Activated naive CD4-positive, alpha-beta T cell treated with anti-CD3 and anti-CD28 coated beads, Interleukin-2, amount 50 U/mL, for 72 hours (primary cell): ENCODE data around the gene MRPS23. TPM values are rescaled to one million over a fixed set of nuclear protein-coding genes. Genes with fewer than 3 reads are reported as not detected.

Experiments used
- ATAC-seq, 2 donors: fragments of 150-1000 bp; cut with Tn5 transposase; 2 replicates each; pipeline ENCODE4 v1.10.0; 2021; ENCODE audit warnings: mild to moderate bottlenecking in 2 of 2, moderate library complexity in 2 of 2
- DNase-seq, 2 donors: peaks; one replicate each; pipeline ENCODE4 v3.0.0; 2021 to 2022; ENCODE audit warnings: low spot score in 2 of 2
- H3K27ac Mint-ChIP-seq, 2 donors: one replicate each; pipeline ENCODE4 v1.8.0; 2022; ENCODE audit warnings: mild to moderate bottlenecking in 2 of 2, mixed read lengths in 2 of 2
- H3K36me3 Mint-ChIP-seq, 2 donors: one replicate each; pipeline ENCODE4 v1.8.0; 2022; ENCODE audit warnings: mixed read lengths in 2 of 2
- H3K9me3 Mint-ChIP-seq, 2 donors: one replicate each; pipeline ENCODE4 v1.8.0; 2022; ENCODE audit warnings: mixed read lengths in 2 of 2
- total RNA-seq, 2 donors: library from RNA; stranded (reverse); gene quantifications; one replicate each; pipeline ENCODE4 v1.2.3, GENCODE V29; 2022

Gene MRPS23
- total RNA-seq, 2 donors from 2014 or later, result 43.1 to 57.7 TPM

- Mint-ChIP-seq H3K36me3 (no peaks in the 10 kb centered on the region), H3K27ac (no peak overlapping the region), H3K9me3 (peaks cover 0 to 17% of the 10 kb centered on the region in 2 donors)
- DNase-seq (no peak), ATAC-seq (no peak)
Measured at GRCh38 chr17:57801044-57801711, 48.7 kb downstream of the MRPS23 start.

- Mint-ChIP-seq H3K9me3 (no peaks in the 10 kb centered on the region), H3K36me3 (peaks cover 0 to 6% of the 10 kb centered on the region in 2 donors), H3K27ac (no peak overlapping the region)
- ATAC-seq (no peak), DNase-seq (no peak)
Measured at GRCh38 chr17:57794841-57795240, 55.0 kb downstream of the MRPS23 start.

- ATAC-seq (no peak), DNase-seq (no peak)
- H3K9me3 Mint-ChIP-seq, result no peaks in the 10 kb centered on the region
- H3K36me3 Mint-ChIP-seq, result peaks cover 0 to 6% of the 10 kb centered on the region in 2 donors
- no peak overlapping the region for H3K27ac Mint-ChIP-seq
Measured at GRCh38 chr17:57788725-57789124, 61.1 kb downstream of the MRPS23 start.

GRCh38 chr17:57785022-57785421 lies 64.8 kb downstream of the MRPS23 start:
- Mint-ChIP-seq H3K9me3 (no peaks in the 10 kb centered on the region), H3K27ac (no peak overlapping the region), H3K36me3 (no peaks in the 10 kb centered on the region)
- ATAC-seq (no peak), DNase-seq (no peak)

Other genes starting within 250 kb of the MRPS23 start
- not detected for gene CCDC182, start 104.7 kb downstream of the MRPS23 start, total RNA-seq
- gene CUEDC1, start 105.4 kb upstream of the MRPS23 start, total RNA-seq, result under 1 TPM in 1 of 2 donors, not detected in 1; 0.84 TPM
- 10 to 100 TPM; 23.1 to 31.3 TPM for gene VEZF1, start 138.2 kb upstream of the MRPS23 start, total RNA-seq
- gene SRSF1, start 157.2 kb upstream of the MRPS23 start, total RNA-seq, result 100 to 1,000 TPM; 188 to 351 TPM
- gene DYNLL2, start 233.4 kb upstream of the MRPS23 start, total RNA-seq, result 10 to 100 TPM; 24.3 to 25.5 TPM